ENCODE results near the gene ARL8A. TPM values are rescaled to one million over a fixed set of nuclear protein-coding genes. Genes with fewer than 3 reads are reported as not detected.

The ARL8A gene
- total RNA-seq, 4 donors from 2014 or later, result 21.2 to 31.3 (median 23.1) TPM

DNA sequence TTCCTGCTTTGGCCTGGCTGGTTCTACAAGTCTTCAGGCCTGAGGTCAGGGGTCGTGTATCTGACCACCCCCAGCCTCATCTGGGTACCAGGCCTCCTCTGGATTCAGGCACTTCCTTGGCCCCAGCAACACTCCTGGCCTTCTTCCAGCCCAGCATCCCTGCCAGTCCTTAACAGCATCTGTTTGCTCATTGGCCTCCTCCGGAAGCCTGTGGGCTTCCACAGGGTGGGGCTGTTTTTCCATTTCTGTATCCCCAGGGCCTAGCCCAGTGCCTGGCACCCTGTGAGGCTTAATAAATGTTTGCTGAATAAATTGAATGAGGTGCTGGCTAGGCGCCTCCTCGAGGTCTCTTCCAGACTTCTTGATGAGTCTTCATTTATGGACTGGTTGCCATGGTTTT, 43.4 kb downstream of the ARL8A start:
- no peak for DNase-seq
- no peaks in the 10 kb centered on the region for H3K36me3 ChIP-seq
- peaks cover 0 to 41% (median 5%) of the 10 kb centered on the region in 3 donors for H3K4me1 ChIP-seq
- intact Hi-C loops (cut with DNase I), result no loop called here
- H3K9me3 ChIP-seq, result no peaks in the 10 kb centered on the region
- no peak for TF ChIP-seq CTCF (IDR thresholded peaks at IDR 0.05)
- no peak for TF ChIP-seq POLR2A (IDR thresholded peaks at IDR 0.05)
- H3K4me3 ChIP-seq, result no peak overlapping the region
- no peak overlapping the region for H3K27ac ChIP-seq
- 30 to 51% methylated on average over 4 of the region's 4 CpGs for WGBS, 2 donors
- H3K27me3 ChIP-seq, result no peaks in the 10 kb centered on the region

DNA sequence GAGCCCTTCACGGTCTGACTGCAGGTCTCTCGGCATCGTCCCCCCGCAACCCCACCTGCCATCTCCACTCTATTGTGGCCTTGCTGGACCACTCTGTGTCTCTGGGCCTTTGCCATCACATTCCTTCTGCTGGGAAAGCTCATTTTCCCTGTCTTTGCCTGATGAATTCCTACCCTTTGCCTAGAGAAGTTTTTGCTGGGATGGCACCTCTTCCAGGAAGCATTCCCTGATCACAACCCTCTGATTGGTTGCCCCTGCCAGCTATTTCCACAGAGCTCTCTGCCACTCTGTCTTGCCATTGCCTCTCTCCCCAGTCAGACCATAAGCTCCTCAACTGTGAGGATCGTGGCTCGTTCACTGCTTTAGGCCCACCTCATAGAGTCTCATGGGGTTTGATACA, 50.7 kb downstream of the ARL8A start:
- intact Hi-C loops (cut with DNase I), result no loop called here
- TF ChIP-seq POLR2A (IDR thresholded peaks at IDR 0.05) (no peak), CTCF (IDR thresholded peaks at IDR 0.05) (no peak)
- H3K27me3 ChIP-seq, result no peaks in the 10 kb centered on the region
- H3K9me3 ChIP-seq, result no peaks in the 10 kb centered on the region
- H3K4me3 ChIP-seq, result no peak overlapping the region
- no peak for DNase-seq
- 87 to 92% methylated on average over 6 of the region's 6 CpGs for WGBS, 2 donors
- no peaks in the 10 kb centered on the region for H3K4me1 ChIP-seq
- no peak overlapping the region for H3K27ac ChIP-seq
- H3K36me3 ChIP-seq, result no peaks in the 10 kb centered on the region

DNA sequence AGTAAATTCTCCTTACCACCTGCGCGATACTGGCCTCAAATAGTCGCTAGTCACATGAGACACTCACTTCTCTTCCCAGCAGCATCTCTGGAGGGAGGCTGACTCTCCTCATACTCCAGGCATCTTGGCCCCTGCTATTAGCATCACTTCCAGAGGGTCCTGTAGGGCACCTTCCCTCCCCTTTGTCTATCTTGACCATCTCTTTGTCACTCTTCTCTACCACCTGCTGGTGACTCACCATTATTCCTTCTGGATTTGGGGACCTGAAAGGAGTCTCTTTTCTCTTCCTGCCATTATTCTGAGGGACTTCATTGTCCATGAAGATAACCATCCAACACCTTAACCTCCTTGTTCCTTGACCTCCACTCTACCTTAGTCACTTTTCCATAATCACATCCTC, 53.5 kb downstream of the ARL8A start:
- Histone ChIP-seq H3K27me3 (no peaks in the 10 kb centered on the region), H3K4me3 (no peak overlapping the region), H3K4me1 (peaks cover 12 to 19% (median 13%) of the 10 kb centered on the region in 3 donors), H3K27ac (no peak overlapping the region), H3K36me3 (no peaks in the 10 kb centered on the region), H3K9me3 (no peaks in the 10 kb centered on the region)
- WGBS, 2 donors, result 86 to 97% methylated on average over 3 of the region's 3 CpGs
- DNase-seq, result no peak
- intact Hi-C loops (cut with DNase I), result no loop called here
- TF ChIP-seq POLR2A (IDR thresholded peaks at IDR 0.05) (no peak), CTCF (IDR thresholded peaks at IDR 0.05) (no peak)

DNA sequence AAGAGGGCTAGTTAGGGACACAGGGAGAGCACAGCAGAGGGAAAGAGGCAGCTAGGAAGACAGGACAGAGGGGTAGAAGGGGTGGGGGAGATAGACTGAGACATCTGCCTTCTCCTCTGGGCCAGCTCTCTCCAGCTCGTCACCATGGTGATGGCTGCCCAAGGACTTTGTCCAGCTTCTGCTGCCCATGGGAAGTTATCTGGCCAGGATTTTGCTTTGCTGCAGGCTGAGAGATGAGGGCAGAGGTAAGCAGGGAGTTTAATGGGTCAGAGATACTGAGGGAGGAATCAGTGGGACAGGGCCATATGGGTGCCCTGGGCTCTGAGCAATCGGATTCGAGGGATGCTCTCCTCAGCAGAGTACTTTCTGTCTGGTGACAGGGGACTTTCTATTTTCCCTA, 56.3 kb downstream of the ARL8A start:
- intact Hi-C loops (cut with DNase I), result no loop called here
- DNase-seq, result no peak
- no peaks in the 10 kb centered on the region for H3K9me3 ChIP-seq
- H3K4me1 ChIP-seq, result peaks cover 22 to 40% (median 28%) of the 10 kb centered on the region in 3 donors
- H3K27me3 ChIP-seq, result no peaks in the 10 kb centered on the region
- 84 to 89% methylated on average over 3 of the region's 3 CpGs for WGBS, 2 donors
- no peak overlapping the region for H3K4me3 ChIP-seq
- no peaks in the 10 kb centered on the region for H3K36me3 ChIP-seq
- H3K27ac ChIP-seq, result no peak overlapping the region
- TF ChIP-seq CTCF (IDR thresholded peaks at IDR 0.05) (no peak), POLR2A (IDR thresholded peaks at IDR 0.05) (no peak)

GRCh38 chr1:202086579-202087350, 57.8 kb downstream of the ARL8A start:
- WGBS, 2 donors, result 38 to 40% methylated on average over 6 to 7 of the region's 7 CpGs

More at GRCh38 chr1:202086579-202087350, 57.8 kb downstream of the ARL8A start:
- DNase-seq, result no peak
- intact Hi-C loops (cut with DNase I), result no loop called here
- Histone ChIP-seq H3K9me3 (no peaks in the 10 kb centered on the region), H3K27ac (peak overlapping the region; percentile 15 to 75 (median 52)), H3K4me3 (no peak overlapping the region), H3K27me3 (no peaks in the 10 kb centered on the region), H3K4me1 (peaks cover 22 to 40% (median 28%) of the 10 kb centered on the region in 3 donors), H3K36me3 (no peaks in the 10 kb centered on the region)
- TF ChIP-seq POLR2A (IDR thresholded peaks at IDR 0.05), result no peak
- TF ChIP-seq CTCF (IDR thresholded peaks at IDR 0.05), result no peak

Measured in esophagus squamous epithelium (tissue), 5 donors.